NCI-H2029 treated with DMSO at 0.1 percent for 48 hours (cell line): ENCODE measurements around the gene COX4I1.
"Not testable (repeated sequence)": the region's sequence is repeated elsewhere in the genome, so short reads cannot be mapped to it uniquely, and the experiment has no call there.

Experiments
- DNase-seq: peaks from one replicate; lab custom pipeline; 2025; lab: John Stamatoyannopoulos, UW

COX4I1 gene

GRCh38 chr16:85800321-85800669 is 800 bp downstream of the COX4I1 start:
- no peak for DNase-seq

GRCh38 chr16:85803570-85803969 is 4.1 kb downstream of the COX4I1 start:
- DNase-seq, result no peak

DNA sequence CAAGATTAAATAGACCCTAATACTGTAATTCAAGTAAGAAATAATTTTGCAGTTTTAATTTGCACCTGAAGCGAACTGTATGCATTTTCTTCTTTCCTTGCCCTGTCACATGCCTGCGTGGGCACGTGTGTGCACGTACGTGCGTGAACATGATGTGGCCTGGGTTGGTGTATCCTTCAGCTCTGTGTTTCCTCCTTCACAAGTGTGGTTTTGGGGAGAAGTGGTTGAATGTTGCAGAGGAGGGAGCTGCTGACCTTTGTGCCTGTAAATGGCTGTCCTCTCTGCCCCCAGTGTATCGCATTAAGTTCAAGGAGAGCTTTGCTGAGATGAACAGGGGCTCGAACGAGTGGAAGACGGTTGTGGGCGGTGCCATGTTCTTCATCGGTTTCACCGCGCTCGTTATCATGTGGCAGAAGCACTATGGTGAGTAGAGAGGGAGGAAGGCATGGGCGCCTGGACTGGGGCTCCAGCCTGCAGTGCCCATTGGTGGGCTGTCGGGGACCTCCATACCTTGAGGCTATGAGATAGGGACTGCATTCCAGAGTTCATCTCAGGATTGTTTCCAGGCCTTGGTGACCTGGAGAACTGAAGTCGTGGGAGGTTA is 6.0 kb downstream of the COX4I1 start:
- DNase-seq, result no peak

GRCh38 chr16:85806539-85806938 is 7.0 kb downstream of the COX4I1 start:
- DNase-seq, result no peak

DNA sequence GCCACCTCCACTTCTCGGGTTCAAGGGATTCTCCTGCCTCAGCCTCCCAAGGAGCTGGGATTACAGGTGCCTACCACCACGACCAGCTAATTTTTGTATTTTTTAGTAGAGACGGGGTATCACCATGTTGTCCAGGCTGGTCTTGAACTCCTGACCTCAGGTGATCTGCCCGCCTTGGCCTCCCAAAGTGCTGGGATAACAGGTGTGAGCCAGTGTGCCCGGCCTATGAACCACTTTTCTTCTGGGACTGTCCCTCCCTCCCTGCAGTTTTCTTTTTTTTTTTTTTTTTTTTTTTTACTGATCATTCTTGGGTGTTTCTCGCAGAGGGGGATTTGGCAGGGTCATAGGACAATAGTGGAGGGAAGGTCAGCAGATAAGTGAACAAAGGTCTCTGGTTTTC is 7.8 kb downstream of the COX4I1 start:
- not testable (repeated sequence) for DNase-seq

- not testable (repeated sequence) for DNase-seq
These were observed 8.6 kb downstream of the COX4I1 start for GRCh38 chr16:85808104-85808503.

GRCh38 chr16:85808926-85809325 is 9.4 kb downstream of the COX4I1 start:
- no peak for DNase-seq

DNA sequence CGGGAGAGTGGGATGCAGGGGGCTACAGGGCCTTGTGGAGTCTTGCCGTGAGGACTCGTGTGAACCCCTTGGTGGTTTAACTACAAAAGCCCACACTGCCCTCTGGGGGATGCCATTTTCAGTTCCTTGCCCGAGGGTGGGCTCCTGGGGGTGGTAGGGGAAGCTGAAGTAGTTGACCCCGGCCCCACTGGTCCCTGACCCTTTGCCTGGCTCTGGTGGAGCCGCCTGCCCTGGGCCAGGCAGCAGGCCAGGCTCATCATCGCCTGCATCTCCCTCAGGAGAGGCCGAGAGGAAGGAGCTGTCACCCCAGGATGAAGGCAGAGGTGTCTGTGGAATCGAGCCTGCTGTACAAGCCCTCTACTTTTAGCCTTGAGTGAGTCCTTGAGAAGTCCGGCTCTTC is 10.2 kb downstream of the COX4I1 start:
- no peak for DNase-seq

DNA sequence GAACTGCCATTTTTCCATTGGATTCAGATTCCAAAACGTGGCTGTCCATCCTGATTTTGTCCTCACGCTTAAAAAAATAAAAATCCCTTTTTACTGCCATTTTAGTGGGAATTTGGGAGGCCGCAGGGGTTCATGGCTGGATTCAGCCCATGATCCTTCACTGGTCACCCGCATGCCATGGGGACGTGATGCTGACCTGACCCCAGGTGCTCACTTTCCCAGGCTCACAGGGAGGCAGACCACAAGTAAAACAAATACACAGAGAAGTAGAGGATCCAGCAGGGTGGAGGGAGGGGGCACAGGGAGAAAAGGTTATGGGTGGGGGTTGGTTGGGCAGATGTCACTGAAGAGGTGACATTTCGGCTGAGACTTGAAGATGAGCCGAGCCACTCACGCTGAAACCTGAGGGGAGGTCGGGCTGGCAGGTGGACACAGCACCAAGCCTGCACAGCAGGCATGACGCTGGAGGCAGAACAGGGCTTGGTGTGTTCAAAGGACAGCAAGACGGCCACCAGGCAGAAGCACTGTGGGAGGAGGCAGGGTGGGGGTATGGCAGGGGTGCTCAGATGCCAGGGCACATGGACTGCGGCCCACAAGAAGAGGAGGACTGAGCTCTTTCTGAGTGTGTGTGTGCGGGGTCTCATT is 10.7 kb downstream of the COX4I1 start:
- no peak for DNase-seq

- no peak for DNase-seq
These were observed 11.2 kb downstream of the COX4I1 start for GRCh38 chr16:85810742-85811115.

GRCh38 chr16:85812031-85812807 is 12.7 kb downstream of the COX4I1 start:
- DNase-seq, result no peak

GRCh38 chr16:85812811-85813700 is 13.6 kb downstream of the COX4I1 start:
- DNase-seq, result no peak

GRCh38 chr16:85816159-85816558 is 16.7 kb downstream of the COX4I1 start:
- no peak for DNase-seq

- DNase-seq, result not testable (repeated sequence)
These were observed 17.7 kb downstream of the COX4I1 start for GRCh38 chr16:85817195-85817594.

DNA sequence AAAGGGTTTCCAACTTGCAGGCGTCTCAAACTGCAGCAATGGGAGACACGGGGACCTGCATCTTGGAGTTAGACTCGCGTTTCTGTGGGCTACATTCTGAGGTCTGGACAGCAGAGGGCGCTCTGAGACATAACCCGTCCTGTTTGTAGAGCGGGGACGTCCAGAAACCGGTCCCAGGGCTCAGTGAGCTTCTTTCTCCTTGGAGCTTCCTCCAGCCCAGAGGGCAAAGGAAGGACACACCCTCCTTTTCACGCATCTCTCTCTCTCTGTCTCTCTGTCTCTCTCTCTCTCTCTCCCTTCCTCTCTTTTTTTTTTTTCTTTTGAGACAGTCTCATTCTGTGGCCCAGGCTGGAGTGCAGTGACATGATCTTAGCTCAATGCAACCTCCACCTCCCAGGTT is 19.8 kb downstream of the COX4I1 start:
- DNase-seq, result peak; percentile 27

- no peak for DNase-seq
These were observed 20.3 kb downstream of the COX4I1 start for GRCh38 chr16:85819771-85820170.

- DNase-seq, result no peak
These were observed 21.3 kb downstream of the COX4I1 start for GRCh38 chr16:85820604-85821372.

- DNase-seq, result peak; percentile 19
These were observed 22.1 kb downstream of the COX4I1 start for GRCh38 chr16:85821390-85822135.

GRCh38 chr16:85822145-85822544 is 22.6 kb downstream of the COX4I1 start:
- DNase-seq, result no peak

DNA sequence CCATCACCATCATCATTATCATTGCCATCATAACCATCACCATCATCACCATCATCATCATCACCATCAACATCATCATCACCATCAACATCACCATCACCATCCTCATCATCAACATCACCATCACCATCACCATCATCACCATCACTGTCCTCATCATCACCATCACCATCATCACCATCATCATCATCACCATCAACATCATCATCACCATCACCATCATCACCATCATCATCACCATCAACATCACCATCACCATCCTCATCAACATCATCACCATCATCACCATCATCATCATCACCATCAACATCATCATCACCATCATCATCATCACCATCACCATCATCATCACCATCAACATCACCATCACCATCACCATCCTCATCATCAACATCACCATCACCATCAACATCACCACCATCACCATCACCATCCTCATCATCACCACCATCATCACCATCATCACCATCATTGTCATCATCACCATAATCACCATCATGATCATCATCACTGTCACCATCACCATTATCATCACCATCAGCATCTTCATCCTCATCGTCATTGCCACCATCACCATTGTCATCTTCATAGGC is 23.9 kb downstream of the COX4I1 start:
- DNase-seq, result no peak
